ENCODE measurements around the gene LTV1.

The LTV1 gene

GRCh38 chr6:143885116-143885515 is 42.0 kb downstream of the LTV1 start:
- no peak for DNase-seq (ENCODE audit: low read depth)

GRCh38 chr6:143894655-143895054 is 51.5 kb downstream of the LTV1 start:
- DNase-seq (ENCODE audit: low read depth), result no peak

DNA sequence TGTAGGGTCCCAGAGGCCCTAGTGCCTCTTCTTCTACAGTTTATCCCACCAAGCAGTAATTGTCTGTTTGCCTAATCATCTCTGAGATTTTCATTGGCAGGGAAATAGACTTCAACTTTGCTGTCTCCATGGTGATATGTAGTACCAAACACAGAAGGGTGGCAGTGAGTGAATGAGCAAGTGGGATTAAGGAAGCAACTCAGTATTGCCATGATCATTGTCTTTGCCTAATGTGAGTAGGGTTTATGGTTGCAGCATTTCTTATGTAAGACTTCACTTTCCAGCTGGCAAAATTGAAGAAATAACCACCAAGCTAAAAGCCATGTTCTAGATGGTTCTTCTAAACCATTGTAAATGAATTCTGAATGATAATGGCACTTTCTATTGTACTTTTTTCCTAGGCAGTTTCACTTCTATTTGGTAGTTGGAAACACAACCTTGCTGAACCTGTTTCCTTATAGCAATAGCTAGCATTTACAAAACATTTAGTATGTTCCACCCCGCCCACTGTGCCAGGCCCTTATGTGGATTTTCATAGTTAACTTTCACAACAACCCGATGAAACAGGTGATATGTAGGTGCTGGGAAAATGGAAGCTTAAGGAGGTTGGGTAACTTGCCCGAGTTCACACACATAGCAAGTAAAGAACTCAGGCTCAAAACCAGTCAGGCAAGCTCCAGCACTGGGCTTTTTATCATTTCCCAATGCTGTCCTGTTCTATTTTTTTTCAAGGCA is 53.2 kb downstream of the LTV1 start:
- no peak for DNase-seq (ENCODE audit: low read depth)

- no peak for DNase-seq (ENCODE audit: low read depth)
Observed at GRCh38 chr6:143900358-143900757, 57.2 kb downstream of the LTV1 start.

- no peak for DNase-seq (ENCODE audit: low read depth)
Observed at GRCh38 chr6:143901885-143902750, 59.0 kb downstream of the LTV1 start.

DNA sequence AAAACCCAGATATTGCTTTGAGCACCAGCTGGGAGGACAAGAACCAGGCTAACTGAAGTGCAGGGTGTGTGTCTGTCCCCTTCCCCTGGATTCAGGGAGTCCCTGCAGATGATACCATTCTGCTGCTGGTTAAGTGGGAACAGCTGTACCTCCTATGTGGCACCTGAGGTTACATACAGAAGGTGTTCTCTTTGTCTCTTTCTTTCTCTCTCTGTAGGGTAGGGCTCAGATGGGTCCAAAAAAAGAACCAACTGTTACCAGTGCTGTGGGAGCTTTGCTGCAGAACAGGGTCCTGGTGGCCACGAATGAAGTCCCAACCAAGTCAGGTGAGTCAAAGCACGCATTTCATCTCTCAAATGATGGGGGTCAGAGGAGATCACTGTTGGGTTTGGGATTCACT is 59.7 kb downstream of the LTV1 start:
- no peak for DNase-seq (ENCODE audit: low read depth)

- DNase-seq (ENCODE audit: low read depth), result no peak
Observed at GRCh38 chr6:143911028-143911427, 67.9 kb downstream of the LTV1 start.

DNA sequence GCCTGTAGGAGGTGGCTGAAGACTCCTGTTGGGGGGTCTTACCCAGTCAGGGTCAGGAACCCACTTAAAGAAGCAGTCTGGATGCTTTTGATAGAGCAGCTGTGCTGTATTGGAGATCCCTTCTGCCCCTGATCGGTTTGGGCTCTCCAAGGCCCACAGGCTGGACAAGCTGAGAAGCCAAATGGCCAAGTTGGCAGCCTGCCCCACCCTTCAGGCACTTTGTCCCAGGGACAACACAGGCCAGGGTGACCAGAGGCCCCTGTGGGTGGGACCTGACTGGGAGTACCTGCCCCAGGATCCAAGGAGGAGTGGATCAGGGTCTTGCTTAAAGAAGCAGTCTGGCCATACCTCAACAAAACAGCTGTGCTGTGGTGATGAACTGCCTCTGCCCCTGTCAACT is 69.5 kb downstream of the LTV1 start:
- no peak for DNase-seq (ENCODE audit: low read depth)

Data from activated gamma-delta T cell treated with anti-CD3 and anti-CD28 coated beads, Interleukin-2, amount 50 U/mL, for 16 hours (primary cell).